HG03469 (cell line): ENCODE data around the gene ZNF618.
"Not testable (repeated sequence)": the region's sequence is repeated elsewhere in the genome, so short reads cannot be mapped to it uniquely, and the experiment has no call there.

Experiments
- ATAC-seq: cut with Tn5 transposase; IDR thresholded peaks from one replicate; pipeline ENCODE4 v1.9.1; 2021; ENCODE audit warnings: mild to moderate bottlenecking, moderate library complexity, moderate number of reproducible peaks; ENCODE audit not compliant: unreplicated experiment

Gene ZNF618

GRCh38 chr9:114076237-114077161 is 200.4 kb downstream of the ZNF618 start:
- ATAC-seq = no peak

- no peak for ATAC-seq
These were observed 201.2 kb downstream of the ZNF618 start for GRCh38 chr9:114077162-114077837.

- ATAC-seq = no peak
These were observed 202.1 kb downstream of the ZNF618 start, which contains the start of gene AMBP for GRCh38 chr9:114078021-114078780. Gene AMBP (minus strand): TSS chr9:114078300. CDS start chr9:114078209, 91 bp downstream.

- no peak for ATAC-seq
These were observed 202.7 kb downstream of the ZNF618 start for GRCh38 chr9:114078781-114079156.

- ATAC-seq = no peak
These were observed 204.2 kb downstream of the ZNF618 start for GRCh38 chr9:114080195-114080772.

- no peak for ATAC-seq
These were observed 204.8 kb downstream of the ZNF618 start for GRCh38 chr9:114080773-114081440.

GRCh38 chr9:114081441-114082016 is 205.4 kb downstream of the ZNF618 start:
- ATAC-seq = no peak

GRCh38 chr9:114082017-114082762 is 206.1 kb downstream of the ZNF618 start:
- peak; percentile 52 for ATAC-seq

GRCh38 chr9:114082763-114083412 is 206.8 kb downstream of the ZNF618 start:
- ATAC-seq = not testable (repeated sequence)

- no peak for ATAC-seq
These were observed 207.6 kb downstream of the ZNF618 start for GRCh38 chr9:114083666-114084065.

- ATAC-seq = no peak
These were observed 208.4 kb downstream of the ZNF618 start for GRCh38 chr9:114084282-114085073.

- no peak for ATAC-seq
These were observed 209.3 kb downstream of the ZNF618 start for GRCh38 chr9:114085387-114085789.

- ATAC-seq = no peak
These were observed 209.9 kb downstream of the ZNF618 start for GRCh38 chr9:114086009-114086408.

- no peak for ATAC-seq
These were observed 210.5 kb downstream of the ZNF618 start for GRCh38 chr9:114086607-114087006.

- ATAC-seq = no peak
These were observed 211.6 kb downstream of the ZNF618 start for GRCh38 chr9:114087721-114088120.

GRCh38 chr9:114088571-114089170 is 212.6 kb downstream of the ZNF618 start:
- ATAC-seq = no peak

GRCh38 chr9:114089206-114089840 is 213.2 kb downstream of the ZNF618 start:
- ATAC-seq = no peak
